Activated CD8-positive, alpha-beta memory T cell treated with anti-CD3 and anti-CD28 coated beads, Interleukin-2, amount 50 U/mL, for 1 hour (primary cell): ENCODE data around the gene BUD31.
"Not testable (repeated sequence)": the region's sequence is repeated elsewhere in the genome, so short reads cannot be mapped to it uniquely, and the experiment has no call there.

Source experiments
- DNase-seq: peaks from one replicate; pipeline ENCODE4 v3.0.0-alpha.2; 2020; ENCODE audit errors: extremely low read depth

The BUD31 gene

GRCh38 chr7:99380823-99381663 lies 27.7 kb upstream of the BUD31 start:
- DNase-seq, result peak; percentile 88

GRCh38 chr7:99381664-99382075 lies 27.1 kb upstream of the BUD31 start:
- DNase-seq, result no peak

DNA sequence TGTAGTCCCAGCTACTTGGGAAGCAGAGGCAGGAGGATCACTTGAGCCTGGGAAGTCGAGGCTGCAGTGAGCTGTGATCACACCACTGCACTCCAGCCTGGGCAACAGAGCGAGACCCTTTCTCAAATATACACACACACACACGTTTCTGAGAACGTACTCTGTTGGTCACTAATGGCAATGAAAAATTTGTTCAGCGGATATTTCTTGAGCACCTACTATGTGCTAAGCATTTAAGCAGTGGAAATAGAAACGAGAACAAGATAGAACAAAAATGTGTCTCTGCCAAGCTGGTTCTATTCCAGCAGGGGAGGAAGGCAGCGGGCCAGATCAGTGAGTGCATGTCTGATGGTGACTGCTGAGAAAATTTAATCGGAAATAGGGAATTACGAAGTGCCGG lies 25.6 kb upstream of the BUD31 start:
- DNase-seq, result no peak

- DNase-seq, result no peak
These were observed 24.9 kb upstream of the BUD31 start for GRCh38 chr7:99383791-99384370.

GRCh38 chr7:99384523-99384922 lies 24.2 kb upstream of the BUD31 start:
- DNase-seq, result no peak

DNA sequence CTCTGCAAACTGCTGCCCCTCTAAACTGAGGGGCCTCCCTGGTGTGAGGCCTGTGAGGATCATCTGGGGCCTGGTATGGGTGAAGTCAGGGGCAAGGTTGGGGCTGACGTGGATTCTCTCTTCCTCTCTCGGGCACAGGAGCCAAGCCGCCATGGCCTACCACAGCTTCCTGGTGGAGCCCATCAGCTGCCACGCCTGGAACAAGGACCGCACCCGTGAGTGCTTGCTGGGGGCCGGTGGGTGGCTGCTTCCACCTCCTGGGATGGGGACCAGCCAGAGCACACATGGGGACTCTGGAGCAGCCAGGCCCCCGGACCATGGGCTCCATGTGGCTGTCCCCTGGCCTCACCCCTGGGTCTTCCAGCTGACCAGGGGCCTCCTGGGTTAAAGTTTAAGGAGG lies 23.2 kb upstream of the BUD31 start:
- no peak for DNase-seq

DNA sequence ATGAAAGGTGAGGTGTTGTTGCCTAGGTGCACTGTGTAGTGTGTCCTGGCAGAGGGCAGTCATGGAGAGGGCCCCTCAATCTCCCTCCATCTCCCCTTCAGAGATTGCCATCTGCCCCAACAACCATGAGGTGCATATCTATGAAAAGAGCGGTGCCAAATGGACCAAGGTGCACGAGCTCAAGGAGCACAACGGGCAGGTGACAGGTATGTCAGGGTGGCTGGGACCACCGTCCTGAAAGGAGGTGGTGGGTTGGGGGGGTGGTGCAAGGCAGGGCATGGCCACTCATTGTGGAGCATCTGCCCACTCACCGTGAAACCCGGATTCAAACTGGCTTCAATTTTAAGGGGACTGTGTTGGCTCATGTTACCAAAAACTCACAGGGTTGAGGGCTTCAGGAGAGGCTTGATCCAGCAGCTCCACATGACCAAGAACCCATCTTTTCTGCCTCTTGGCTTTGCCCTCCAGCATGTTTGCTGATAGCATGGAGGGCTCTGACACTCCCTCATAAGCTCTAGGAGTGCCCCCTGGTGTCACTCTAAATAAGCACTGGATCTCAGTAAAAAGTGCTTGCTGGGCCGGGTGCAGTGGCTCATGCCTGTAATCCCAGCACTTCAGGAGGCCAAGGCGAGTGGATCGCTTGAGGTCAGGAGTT lies 22.1 kb upstream of the BUD31 start:
- DNase-seq, result no peak

- DNase-seq, result not testable (repeated sequence)
These were observed 21.5 kb upstream of the BUD31 start for GRCh38 chr7:99387239-99387635.

DNA sequence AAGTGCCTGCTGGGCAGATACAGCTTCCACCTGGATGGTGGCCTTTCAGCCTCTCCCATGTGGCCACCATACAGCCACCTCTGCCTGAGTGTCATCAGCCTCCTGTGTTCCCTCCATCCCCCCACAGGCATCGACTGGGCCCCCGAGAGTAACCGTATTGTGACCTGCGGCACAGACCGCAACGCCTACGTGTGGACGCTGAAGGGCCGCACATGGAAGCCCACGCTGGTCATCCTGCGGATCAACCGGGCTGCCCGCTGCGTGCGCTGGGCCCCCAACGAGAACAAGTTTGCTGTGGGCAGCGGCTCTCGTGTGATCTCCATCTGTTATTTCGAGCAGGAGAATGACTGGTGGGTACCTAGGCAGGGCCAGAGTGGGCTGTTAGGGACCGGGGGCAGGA lies 20.9 kb upstream of the BUD31 start:
- DNase-seq, result no peak

DNA sequence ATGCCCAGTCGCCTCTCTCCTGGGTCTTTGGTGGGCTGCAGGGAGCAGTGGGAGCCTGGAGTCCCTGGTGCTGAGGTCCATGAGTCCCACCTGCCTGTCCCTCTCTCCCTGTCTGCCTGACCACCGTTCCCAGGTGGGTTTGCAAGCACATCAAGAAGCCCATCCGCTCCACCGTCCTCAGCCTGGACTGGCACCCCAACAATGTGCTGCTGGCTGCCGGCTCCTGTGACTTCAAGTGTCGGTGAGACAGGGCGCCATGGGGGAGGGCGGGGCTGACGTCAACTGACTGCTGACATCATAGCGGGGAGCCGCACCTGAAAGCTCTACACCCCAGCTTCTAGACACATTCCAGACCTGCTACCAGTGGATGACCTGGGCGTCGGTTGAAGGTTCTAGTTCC lies 19.0 kb upstream of the BUD31 start:
- DNase-seq, result no peak

- no peak for DNase-seq
These were observed 17.7 kb upstream of the BUD31 start for GRCh38 chr7:99390941-99391602.

- no peak for DNase-seq
These were observed 16.7 kb upstream of the BUD31 start for GRCh38 chr7:99392046-99392445.

- peak; percentile 68 for DNase-seq
These were observed 16.0 kb upstream of the BUD31 start for GRCh38 chr7:99392659-99393354.

- no peak for DNase-seq
These were observed 15.2 kb upstream of the BUD31 start for GRCh38 chr7:99393355-99394187.

GRCh38 chr7:99394188-99394502 lies 14.6 kb upstream of the BUD31 start:
- no peak for DNase-seq

GRCh38 chr7:99395616-99396327 lies 13.0 kb upstream of the BUD31 start:
- DNase-seq, result no peak

- no peak for DNase-seq
These were observed 12.1 kb upstream of the BUD31 start for GRCh38 chr7:99396418-99397296.

- DNase-seq, result no peak
These were observed 11.3 kb upstream of the BUD31 start for GRCh38 chr7:99397297-99397983.
